NK-92 treated with Interleukin-12 subunit alpha and Interleukin-12 subunit beta, amount 100 ng/mL, for 24 hours (cell line): ENCODE data around the gene COL19A1.

Experiments
- DNase-seq: peaks from one replicate; lab custom pipeline; 2025; lab: John Stamatoyannopoulos, UW

Gene COL19A1

GRCh38 chr6:70171236-70171635, 304.9 kb downstream of the COL19A1 start:
- no peak for DNase-seq

GRCh38 chr6:70172252-70172651, 305.9 kb downstream of the COL19A1 start:
- no peak for DNase-seq

GRCh38 chr6:70175770-70176169, 309.4 kb downstream of the COL19A1 start:
- no peak for DNase-seq

GRCh38 chr6:70176842-70177550, 310.6 kb downstream of the COL19A1 start:
- DNase-seq = no peak

- DNase-seq = no peak
Observed at GRCh38 chr6:70180183-70180900, 314.0 kb downstream of the COL19A1 start.

GRCh38 chr6:70180901-70181599, 314.7 kb downstream of the COL19A1 start:
- DNase-seq = no peak

- no peak for DNase-seq
Observed at GRCh38 chr6:70183538-70183937, 317.2 kb downstream of the COL19A1 start.

GRCh38 chr6:70184723-70185122, 318.4 kb downstream of the COL19A1 start:
- no peak for DNase-seq

- DNase-seq = no peak
Observed at GRCh38 chr6:70186461-70186860, 320.1 kb downstream of the COL19A1 start.

- DNase-seq = no peak
Observed at GRCh38 chr6:70188202-70188601, 321.8 kb downstream of the COL19A1 start.

GRCh38 chr6:70194421-70194820, 328.1 kb downstream of the COL19A1 start:
- DNase-seq = no peak

GRCh38 chr6:70196531-70196930, 330.2 kb downstream of the COL19A1 start:
- no peak for DNase-seq

GRCh38 chr6:70198785-70199184, 332.4 kb downstream of the COL19A1 start:
- DNase-seq = no peak

- DNase-seq = no peak
Observed at GRCh38 chr6:70208235-70208790, 342.0 kb downstream of the COL19A1 start.

GRCh38 chr6:70210462-70210861, 344.1 kb downstream of the COL19A1 start:
- DNase-seq = no peak

GRCh38 chr6:70215460-70216108, 349.2 kb downstream of the COL19A1 start:
- no peak for DNase-seq

GRCh38 chr6:70216767-70217166, 350.4 kb downstream of the COL19A1 start:
- no peak for DNase-seq

GRCh38 chr6:70219943-70220613, 353.7 kb downstream of the COL19A1 start:
- no peak for DNase-seq

GRCh38 chr6:70221025-70221714, 354.8 kb downstream of the COL19A1 start:
- DNase-seq = no peak

- no peak for DNase-seq
Observed at GRCh38 chr6:70221715-70222438, 355.5 kb downstream of the COL19A1 start.
